Immature natural killer cell (primary cell): ENCODE measurements around the gene ACTR10. TPM values are rescaled to one million over a fixed set of nuclear protein-coding genes. Genes with fewer than 3 reads are reported as not detected.

Source experiments
- DNase-seq, 3 donors: peaks; one replicate each; pipeline ENCODE4 v3.0.0; 2022; ENCODE audit warnings: mixed read lengths in 1 of 3
- H3K27ac Mint-ChIP-seq, 6 donors: one replicate each; pipeline ENCODE4 v1.8.0; 2020; ENCODE audit warnings: mixed read lengths in 6 of 6, mild to moderate bottlenecking in 5 of 6, inconsistent platforms in 4 of 6, moderate library complexity in 3 of 6
- H3K27me3 Mint-ChIP-seq, 3 donors: one replicate each; pipeline ENCODE4 v1.8.0; 2020 to 2021; ENCODE audit warnings: low read depth in 3 of 3, mild to moderate bottlenecking in 3 of 3, mixed read lengths in 3 of 3, moderate library complexity in 3 of 3, inconsistent platforms in 1 of 3
- H3K36me3 Mint-ChIP-seq, 3 donors: one replicate each; pipeline ENCODE4 v1.8.0; 2020; ENCODE audit warnings: mixed read lengths in 3 of 3, inconsistent platforms in 2 of 3, mild to moderate bottlenecking in 2 of 3
- H3K4me1 Mint-ChIP-seq, 2 donors: one replicate each; pipeline ENCODE4 v1.8.0; 2020; ENCODE audit warnings: inconsistent platforms in 2 of 2, mild to moderate bottlenecking in 2 of 2, mixed read lengths in 2 of 2, moderate library complexity in 1 of 2
- H3K4me3 Mint-ChIP-seq, 5 donors: one replicate each; pipeline ENCODE4 v1.8.0; 2020; ENCODE audit warnings: mild to moderate bottlenecking in 5 of 5, mixed read lengths in 5 of 5, inconsistent platforms in 3 of 5, moderate library complexity in 3 of 5
- H3K9me3 Mint-ChIP-seq, 6 donors: one replicate each; pipeline ENCODE4 v1.8.0; 2020; ENCODE audit warnings: mild to moderate bottlenecking in 6 of 6, mixed read lengths in 6 of 6, inconsistent platforms in 4 of 6, moderate library complexity in 3 of 6
- polyA plus RNA-seq, 3 donors: library from polyadenylated mRNA; unstranded; fragments of 300-500 nt; fragmentation: Illumina TruSeq; gene quantifications; one replicate each; pipeline ENCODE4 v1.2.3, GENCODE V29; 2021

The ACTR10 gene
- polyA plus RNA-seq, 3 donors from 2014 or later: 81.7 to 137 (median 111) TPM

DNA sequence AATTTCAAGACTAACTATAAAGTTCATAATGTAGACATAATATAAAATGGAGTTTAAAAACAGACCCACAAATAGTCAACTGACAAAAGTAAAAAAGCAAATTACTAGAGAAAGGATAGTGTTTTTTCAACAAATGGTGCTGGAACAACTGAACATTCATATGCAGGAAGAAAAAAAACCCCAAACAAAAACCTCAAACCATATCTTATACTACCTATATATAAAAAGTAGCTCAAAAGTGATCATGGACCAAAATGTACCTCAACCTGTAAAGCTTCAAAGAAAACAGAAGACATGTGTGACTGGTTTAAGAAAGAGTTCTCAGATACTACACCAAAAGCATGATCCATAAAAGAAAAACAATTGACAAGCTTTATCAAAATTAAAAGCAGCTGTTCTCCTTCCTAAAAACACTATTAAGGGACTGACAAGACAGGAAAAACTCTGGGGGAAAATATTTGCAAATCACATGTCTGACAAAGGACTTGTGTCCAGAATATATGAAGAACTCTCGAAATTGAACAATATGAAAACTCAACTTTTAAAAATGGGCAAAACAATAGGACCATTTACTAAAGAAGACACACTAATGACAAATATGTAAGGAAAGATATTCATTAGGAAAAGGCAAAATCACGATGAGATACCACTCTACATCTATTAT lies 75.7 kb downstream of the ACTR10 start:
- Mint-ChIP-seq H3K9me3 (no peaks in the 10 kb centered on the region), H3K27me3 (peaks cover 0 to 3% (median 2%) of the 10 kb centered on the region in 3 donors), H3K27ac (peak overlapping the region; percentile 27 to 80 (median 47)), H3K4me3 (peak overlapping the region in 3 of 5 donors; percentile 8 to 61 (median 18)), H3K36me3 (peaks cover 0 to 21% (median 7%) of the 10 kb centered on the region in 3 donors), H3K4me1 (peaks cover 42 to 61% of the 10 kb centered on the region in 2 donors)
- no peak for DNase-seq

DNA sequence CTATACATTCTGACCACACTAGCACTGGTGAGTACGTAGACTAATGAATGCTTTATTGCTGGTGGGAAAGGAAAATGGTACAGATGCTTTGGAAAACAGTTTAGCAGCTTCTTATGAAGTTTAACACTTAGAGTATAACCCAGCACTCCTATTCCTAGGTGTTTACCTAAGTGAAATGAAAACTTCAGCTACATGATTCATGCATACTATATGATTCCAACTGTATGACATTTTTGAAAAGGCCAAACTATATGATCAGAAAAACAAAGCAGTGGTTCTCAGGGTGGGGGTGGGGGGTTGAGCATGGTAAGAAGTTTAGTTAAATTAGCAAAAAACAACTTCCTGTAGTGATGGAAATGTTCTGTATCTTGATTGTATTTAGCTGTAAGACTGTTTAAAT lies 76.3 kb downstream of the ACTR10 start:
- H3K36me3 Mint-ChIP-seq: peaks cover 0 to 18% (median 3%) of the 10 kb centered on the region in 3 donors
- H3K27me3 Mint-ChIP-seq: peaks cover 0 to 3% (median 2%) of the 10 kb centered on the region in 3 donors
- DNase-seq: no peak
- peak overlapping the region in 5 of 6 donors; percentile 33 to 80 (median 54) for H3K27ac Mint-ChIP-seq
- H3K9me3 Mint-ChIP-seq: no peaks in the 10 kb centered on the region
- no peak overlapping the region for H3K4me3 Mint-ChIP-seq
- peaks cover 46 to 61% of the 10 kb centered on the region in 2 donors for H3K4me1 Mint-ChIP-seq

DNA sequence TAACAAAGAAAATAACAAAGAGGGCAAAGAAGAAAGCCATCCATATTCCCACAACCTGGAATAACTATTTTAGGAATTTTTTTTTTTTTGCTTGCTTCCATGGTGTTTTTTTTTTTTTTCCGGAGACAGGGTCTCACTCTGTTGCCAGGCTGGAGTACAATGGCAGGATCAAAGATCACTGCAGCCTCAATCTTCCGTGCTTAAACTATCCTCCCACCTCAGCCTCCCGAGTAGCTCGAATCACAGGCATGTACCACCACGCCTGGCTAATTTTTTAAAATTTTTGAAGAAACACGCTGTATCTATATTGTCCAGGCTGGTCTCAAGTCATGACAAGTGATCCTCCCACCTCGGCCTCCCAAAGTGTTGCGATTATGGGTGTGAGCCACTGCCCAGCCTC lies 78.2 kb downstream of the ACTR10 start:
- H3K27ac Mint-ChIP-seq: peak overlapping the region in 3 of 6 donors; percentile 23 to 65 (median 31)
- H3K4me3 Mint-ChIP-seq: no peak overlapping the region
- peaks cover 0 to 4% (median 3%) of the 10 kb centered on the region in 3 donors for H3K27me3 Mint-ChIP-seq
- H3K36me3 Mint-ChIP-seq: peaks cover 0 to 17% (median 6%) of the 10 kb centered on the region in 3 donors
- peaks cover 60 to 81% of the 10 kb centered on the region in 2 donors for H3K4me1 Mint-ChIP-seq
- H3K9me3 Mint-ChIP-seq: no peaks in the 10 kb centered on the region
- DNase-seq: no peak

DNA sequence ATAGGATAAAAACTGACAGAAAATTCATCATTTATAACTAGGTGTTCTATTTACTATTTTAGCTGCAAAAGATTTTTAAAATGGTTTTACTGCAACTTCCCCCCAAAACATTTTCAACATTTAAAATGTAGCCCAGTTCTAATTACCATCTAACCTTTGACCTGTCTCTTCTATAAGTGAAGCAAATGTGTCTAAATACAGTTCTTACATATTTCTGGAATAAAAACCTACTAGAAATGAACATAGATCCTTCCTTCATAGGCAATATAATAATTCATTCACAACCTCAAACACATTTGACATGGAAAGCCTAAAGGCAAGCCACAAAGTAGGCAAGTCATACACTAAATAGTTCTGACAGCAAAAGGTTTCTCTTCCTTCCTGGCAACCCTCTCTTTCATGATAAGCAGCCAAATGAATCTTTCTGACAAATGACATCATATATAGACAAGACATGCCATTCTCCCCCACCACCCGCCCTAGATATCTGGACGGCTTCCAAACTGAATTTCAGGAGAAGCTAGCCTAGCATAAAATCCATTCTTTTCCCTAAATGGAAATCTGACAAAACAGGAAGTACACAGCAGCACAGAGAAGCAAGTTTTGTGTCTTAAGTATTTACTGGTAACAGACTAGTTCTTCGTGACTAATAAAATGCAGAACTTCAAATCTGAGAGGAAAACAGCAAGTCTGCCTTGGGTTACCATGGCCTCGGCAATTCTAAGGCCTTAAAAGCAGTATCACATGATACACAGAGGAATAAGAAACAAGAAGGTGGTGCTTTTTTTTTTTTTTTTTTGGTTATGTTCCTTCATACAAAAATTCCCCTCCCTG lies 81.2 kb downstream of the ACTR10 start:
- Mint-ChIP-seq H3K27ac (peak overlapping the region; percentile 70 to 92 (median 81)), H3K36me3 (peaks cover 4 to 26% (median 18%) of the 10 kb centered on the region in 3 donors), H3K4me1 (peaks cover 44 to 82% of the 10 kb centered on the region in 2 donors), H3K27me3 (peaks cover 0 to 4% (median 3%) of the 10 kb centered on the region in 3 donors), H3K9me3 (no peaks in the 10 kb centered on the region), H3K4me3 (peak overlapping the region in 4 of 5 donors; percentile 34 to 53 (median 45))
- no peak for DNase-seq

DNA sequence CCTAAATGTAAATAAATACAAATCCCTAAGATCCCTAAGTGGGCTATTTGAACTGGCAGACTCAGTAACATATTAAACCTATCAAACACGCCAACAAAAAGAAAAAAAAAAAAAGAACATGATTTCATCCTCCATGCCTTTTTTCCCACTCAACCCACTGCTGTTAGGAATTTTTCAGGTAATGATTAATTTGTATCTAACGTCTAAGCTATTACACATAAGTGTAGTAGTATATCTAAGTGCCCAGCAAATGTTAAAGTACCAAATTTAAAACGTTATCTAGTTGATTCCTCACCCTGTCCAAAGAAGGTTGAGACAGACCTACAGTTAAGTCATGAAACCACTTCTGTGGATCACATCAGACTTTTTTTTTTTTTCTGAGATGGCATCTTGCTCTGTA lies 82.0 kb downstream of the ACTR10 start:
- Mint-ChIP-seq H3K4me1 (peaks cover 38 to 75% of the 10 kb centered on the region in 2 donors), H3K9me3 (no peaks in the 10 kb centered on the region), H3K27ac (peak overlapping the region in 5 of 6 donors; percentile 56 to 92 (median 82)), H3K36me3 (peaks cover 4 to 26% (median 18%) of the 10 kb centered on the region in 3 donors), H3K27me3 (peaks cover 0 to 4% (median 3%) of the 10 kb centered on the region in 3 donors), H3K4me3 (no peak overlapping the region)
- no peak for DNase-seq

DNA sequence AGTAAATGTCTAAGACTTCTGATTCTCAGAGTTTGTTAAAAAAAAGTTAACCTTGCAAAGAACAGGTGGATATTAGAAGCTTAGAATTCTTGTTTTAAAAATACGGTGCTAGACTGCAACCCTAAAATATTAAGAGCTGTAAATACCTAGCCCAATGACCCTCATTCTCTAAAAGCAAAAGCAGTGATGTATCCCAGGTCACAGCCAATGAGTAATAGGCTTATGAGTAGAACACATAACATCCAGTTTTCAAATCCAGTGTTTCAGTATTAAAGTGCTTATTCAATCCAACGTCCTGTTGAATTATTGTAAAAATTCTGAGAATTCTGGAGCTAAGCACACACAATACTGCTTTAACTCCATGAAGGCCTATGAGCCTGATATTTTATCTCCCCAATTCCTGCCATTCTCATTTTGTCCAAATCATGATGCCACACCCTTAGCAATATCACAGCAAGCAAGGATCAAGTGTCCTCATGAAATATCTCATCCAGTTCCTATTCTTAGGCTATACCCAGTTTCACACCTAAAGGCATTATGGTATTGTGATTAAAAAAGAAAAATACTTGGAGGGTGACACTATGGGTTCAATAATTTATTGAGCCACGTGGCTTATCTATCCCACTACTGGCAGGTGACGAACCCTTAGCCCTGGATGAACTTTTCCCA lies 83.1 kb downstream of the ACTR10 start:
- H3K36me3 Mint-ChIP-seq: peaks cover 9 to 31% (median 23%) of the 10 kb centered on the region in 3 donors
- H3K4me3 Mint-ChIP-seq: no peak overlapping the region
- H3K9me3 Mint-ChIP-seq: no peaks in the 10 kb centered on the region
- H3K27me3 Mint-ChIP-seq: peaks cover 0 to 4% (median 3%) of the 10 kb centered on the region in 3 donors
- no peak for DNase-seq
- peak overlapping the region in 1 of 6 donors; percentile 34 for H3K27ac Mint-ChIP-seq
- peaks cover 42 to 81% of the 10 kb centered on the region in 2 donors for H3K4me1 Mint-ChIP-seq

DNA sequence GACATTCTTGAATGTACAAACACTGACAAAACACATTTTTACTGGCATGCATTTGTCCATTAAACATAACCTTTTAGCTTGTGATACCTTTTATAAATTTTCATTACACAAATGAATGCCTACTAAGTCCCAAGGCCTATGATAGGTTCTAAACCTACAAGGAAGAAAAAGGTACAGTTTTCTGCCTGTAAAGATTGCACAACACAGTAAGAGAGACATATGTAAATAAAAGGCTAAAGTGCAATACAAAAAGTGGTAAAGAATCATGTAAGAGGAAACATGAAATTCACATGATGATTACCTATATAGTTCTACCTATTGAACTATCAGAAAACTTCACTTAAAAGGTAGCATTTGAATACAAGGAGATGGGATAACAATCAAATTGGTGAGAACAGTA lies 83.8 kb downstream of the ACTR10 start:
- Mint-ChIP-seq H3K27ac (peak overlapping the region in 2 of 6 donors; percentile 13 to 65), H3K4me1 (peaks cover 44 to 82% of the 10 kb centered on the region in 2 donors), H3K36me3 (peaks cover 15 to 37% (median 27%) of the 10 kb centered on the region in 3 donors)

DNA sequence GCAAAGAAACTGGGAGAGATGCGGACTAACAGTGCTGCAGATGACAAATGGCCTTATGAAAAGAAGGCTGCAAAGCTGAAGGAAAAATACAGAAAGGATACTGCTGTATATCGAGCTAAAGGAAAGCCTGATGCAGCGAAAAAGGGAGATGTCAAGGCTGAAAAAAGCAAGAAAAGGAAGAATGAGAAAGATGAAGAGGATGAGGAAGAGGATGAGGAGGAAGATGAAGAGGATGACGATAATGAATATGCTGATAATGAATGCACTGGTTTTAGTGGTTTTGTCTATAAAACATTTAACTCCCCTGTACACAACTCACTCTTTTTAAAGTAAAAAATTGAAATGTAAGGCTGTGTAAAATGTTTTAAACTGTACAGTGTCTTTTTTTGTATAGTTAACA lies 85.2 kb downstream of the ACTR10 start:
- H3K4me3 Mint-ChIP-seq: peak overlapping the region in 1 of 5 donors; percentile 47
- H3K4me1 Mint-ChIP-seq: peaks cover 44 to 82% of the 10 kb centered on the region in 2 donors
- DNase-seq: no peak
- peak overlapping the region in 5 of 6 donors; percentile 28 to 84 (median 58) for H3K27ac Mint-ChIP-seq
- peaks cover 21 to 36% (median 33%) of the 10 kb centered on the region in 3 donors for H3K36me3 Mint-ChIP-seq
- peaks cover 0 to 1% (median 0%) of the 10 kb centered on the region in 3 donors for H3K27me3 Mint-ChIP-seq
- no peaks in the 10 kb centered on the region for H3K9me3 Mint-ChIP-seq

More for the DNA sequence above, 83.8 kb downstream of the ACTR10 start:
- no peaks in the 10 kb centered on the region for H3K9me3 Mint-ChIP-seq
- H3K27me3 Mint-ChIP-seq: peaks cover 0 to 3% (median 1%) of the 10 kb centered on the region in 3 donors
- no peak for DNase-seq
- no peak overlapping the region for H3K4me3 Mint-ChIP-seq

Other genes starting within 250 kb of the ACTR10 start
- 1 to 10 TPM in 1 of 3 donors, not detected in 2; 1.8 TPM for gene ARMH4, start 47.9 kb upstream of the ACTR10 start, polyA plus RNA-seq
- gene PSMA3, start 44.7 kb downstream of the ACTR10 start, polyA plus RNA-seq: 100 to 1,000 TPM; 133 to 258 (median 167) TPM
- gene ARID4A, start 98.4 kb downstream of the ACTR10 start, polyA plus RNA-seq: 10 to 100 TPM in 2 of 3 donors, 1 to 10 TPM in 1; 2.6 to 29.9 (median 13.3) TPM
- gene TOMM20L, start 195.8 kb downstream of the ACTR10 start, polyA plus RNA-seq: 1 to 10 TPM in 1 of 3 donors, not detected in 2; 3.7 TPM
- 10 to 100 TPM; 21.0 to 51.8 (median 48.8) TPM for gene TIMM9, start 227.4 kb downstream of the ACTR10 start, polyA plus RNA-seq
- 10 to 100 TPM in 2 of 3 donors, 1 to 10 TPM in 1; 5.4 to 26.4 (median 10.1) TPM for gene KIAA0586, start 227.6 kb downstream of the ACTR10 start, polyA plus RNA-seq